ENCODE data around the gene APBA3. TPM values are rescaled to one million over a fixed set of nuclear protein-coding genes. Genes with fewer than 3 reads are reported as not detected.

Gene APBA3
- total and polyA plus RNA-seq, 9 of the 15 experiments (the other 6 are each of a cell fraction or from before 2014, with no cell fraction given): 0.10 to 29.5 (median 11.5) TPM

GRCh38 chr19:3771906-3772455 lies 10.5 kb upstream of the APBA3 start, which contains the start of gene RAX2 (continued):
- TF ChIP-seq ZBTB8A (IDR thresholded peaks at IDR 0.05; ENCODE audit: partially characterized antibody): no peak
- TF ChIP-seq MIER1 (IDR thresholded peaks at IDR 0.05; ENCODE audit: low read depth): no peak
- TF ChIP-seq, protein P1, sequence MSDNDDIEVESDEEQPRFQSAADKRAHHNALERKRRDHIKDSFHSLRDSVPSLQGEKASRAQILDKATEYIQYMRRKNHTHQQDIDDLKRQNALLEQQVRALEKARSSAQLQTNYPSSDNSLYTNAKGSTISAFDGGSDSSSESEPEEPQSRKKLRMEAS (CRISPR knock-in tag; IDR thresholded peaks at IDR 0.05): no peak
- no peak for TF ChIP-seq TAF9B (IDR thresholded peaks at IDR 0.05; ENCODE audit: partially characterized antibody)
- no peak for TF ChIP-seq DDX20 (tag; IDR thresholded peaks at IDR 0.05; ENCODE audit: low read depth)
- TF ChIP-seq FOXK1 (CRISPR knock-in tag; IDR thresholded peaks at IDR 0.05; ENCODE audit: borderline replicate concordance): no peak
- no peak for TF ChIP-seq KDM2B (CRISPR knock-in tag; IDR thresholded peaks at IDR 0.05)
- TF ChIP-seq ZNF740 (CRISPR knock-in tag; IDR thresholded peaks at IDR 0.05): peak; percentile 86
- no peak for TF ChIP-seq ZNF740 (tag; IDR thresholded peaks at IDR 0.05)
- no peak for TF ChIP-seq ELF4 (CRISPR knock-in tag; IDR thresholded peaks at IDR 0.05)
- TF ChIP-seq, protein P2, sequence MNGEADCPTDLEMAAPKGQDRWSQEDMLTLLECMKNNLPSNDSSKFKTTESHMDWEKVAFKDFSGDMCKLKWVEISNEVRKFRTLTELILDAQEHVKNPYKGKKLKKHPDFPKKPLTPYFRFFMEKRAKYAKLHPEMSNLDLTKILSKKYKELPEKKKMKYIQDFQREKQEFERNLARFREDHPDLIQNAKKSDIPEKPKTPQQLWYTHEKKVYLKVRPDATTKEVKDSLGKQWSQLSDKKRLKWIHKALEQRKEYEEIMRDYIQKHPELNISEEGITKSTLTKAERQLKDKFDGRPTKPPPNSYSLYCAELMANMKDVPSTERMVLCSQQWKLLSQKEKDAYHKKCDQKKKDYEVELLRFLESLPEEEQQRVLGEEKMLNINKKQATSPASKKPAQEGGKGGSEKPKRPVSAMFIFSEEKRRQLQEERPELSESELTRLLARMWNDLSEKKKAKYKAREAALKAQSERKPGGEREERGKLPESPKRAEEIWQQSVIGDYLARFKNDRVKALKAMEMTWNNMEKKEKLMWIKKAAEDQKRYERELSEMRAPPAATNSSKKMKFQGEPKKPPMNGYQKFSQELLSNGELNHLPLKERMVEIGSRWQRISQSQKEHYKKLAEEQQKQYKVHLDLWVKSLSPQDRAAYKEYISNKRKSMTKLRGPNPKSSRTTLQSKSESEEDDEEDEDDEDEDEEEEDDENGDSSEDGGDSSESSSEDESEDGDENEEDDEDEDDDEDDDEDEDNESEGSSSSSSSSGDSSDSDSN (IDR thresholded peaks at IDR 0.05; ENCODE audit: borderline replicate concordance in 1 of 2, low read depth in 2 of 2, low read length in 2 of 2): no peak
- TF ChIP-seq ATF2 (CRISPR knock-in tag; IDR thresholded peaks at IDR 0.05): no peak
- TF ChIP-seq SP2 (IDR thresholded peaks at IDR 0.05; ENCODE audit: extremely low read depth, low read depth, low read length, poor library complexity, severe bottlenecking): no peak
- TF ChIP-seq CEBPG (CRISPR knock-in tag; IDR thresholded peaks at IDR 0.05): no peak
- no peak for TF ChIP-seq CEBPG (tag; conservative IDR thresholded peaks at IDR 0.05 in 1 of 2, IDR thresholded peaks at IDR 0.05 in 1 of 2)
- TF ChIP-seq ESRRB (CRISPR knock-in tag; IDR thresholded peaks at IDR 0.05; ENCODE audit: borderline replicate concordance): no peak
- TF ChIP-seq PKNOX1 (IDR thresholded peaks at IDR 0.05): peak; percentile 36; the same call in 1 of the 2 replicates
- TF ChIP-seq, protein P3, sequence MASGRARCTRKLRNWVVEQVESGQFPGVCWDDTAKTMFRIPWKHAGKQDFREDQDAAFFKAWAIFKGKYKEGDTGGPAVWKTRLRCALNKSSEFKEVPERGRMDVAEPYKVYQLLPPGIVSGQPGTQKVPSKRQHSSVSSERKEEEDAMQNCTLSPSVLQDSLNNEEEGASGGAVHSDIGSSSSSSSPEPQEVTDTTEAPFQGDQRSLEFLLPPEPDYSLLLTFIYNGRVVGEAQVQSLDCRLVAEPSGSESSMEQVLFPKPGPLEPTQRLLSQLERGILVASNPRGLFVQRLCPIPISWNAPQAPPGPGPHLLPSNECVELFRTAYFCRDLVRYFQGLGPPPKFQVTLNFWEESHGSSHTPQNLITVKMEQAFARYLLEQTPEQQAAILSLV (tag; IDR thresholded peaks at IDR 0.05): no peak
- no peak for TF ChIP-seq HDAC8 (tag; IDR thresholded peaks at IDR 0.05)
- no peak for TF ChIP-seq CBX1 (IDR thresholded peaks at IDR 0.05; ENCODE audit: low read depth)
- no peak for TF ChIP-seq ZNF586 (CRISPR knock-in tag; conservative IDR thresholded peaks at IDR 0.05)
